ENCODE results near the gene HPCAL1.
A peak's percentile ranks its signal among the peaks of the same experiment; 100 is the strongest.
"Not testable (repeated sequence)": the region's sequence is repeated elsewhere in the genome, so short reads cannot be mapped to it uniquely, and the experiment has no call there.

Gene HPCAL1

DNA sequence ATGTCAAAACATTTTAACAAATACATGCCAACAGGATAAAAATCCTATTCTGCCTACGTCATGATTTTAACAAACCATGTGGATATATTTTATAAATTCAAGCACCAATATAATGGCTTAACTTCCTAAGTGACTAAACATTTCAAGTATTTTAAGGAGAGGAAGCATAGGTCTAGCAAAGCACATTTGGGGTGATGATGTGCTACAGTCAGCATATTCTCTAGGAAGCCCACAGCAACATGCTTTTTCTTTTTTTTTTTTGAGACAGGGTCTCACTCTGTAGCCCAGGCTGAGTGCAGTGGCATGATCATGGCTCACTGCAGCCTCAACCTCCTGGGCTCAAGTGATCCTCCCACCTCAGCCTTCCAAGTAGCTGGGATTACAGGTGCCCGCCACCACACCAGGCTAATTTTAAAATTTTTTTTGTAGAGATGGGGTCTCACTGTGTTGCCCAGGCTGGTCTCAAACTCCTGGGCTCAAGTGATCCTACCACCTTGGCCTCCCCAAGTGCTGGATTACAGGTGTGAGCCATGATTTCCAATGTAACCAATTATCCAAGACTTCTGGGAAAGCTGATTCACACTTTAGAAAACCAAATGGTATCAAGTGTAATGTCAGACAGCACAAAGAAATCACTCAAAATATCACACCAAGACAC, 139.9 kb downstream of the HPCAL1 start:
- not testable (repeated sequence) for DNase-seq (ENCODE audit: low spot score)

DNA sequence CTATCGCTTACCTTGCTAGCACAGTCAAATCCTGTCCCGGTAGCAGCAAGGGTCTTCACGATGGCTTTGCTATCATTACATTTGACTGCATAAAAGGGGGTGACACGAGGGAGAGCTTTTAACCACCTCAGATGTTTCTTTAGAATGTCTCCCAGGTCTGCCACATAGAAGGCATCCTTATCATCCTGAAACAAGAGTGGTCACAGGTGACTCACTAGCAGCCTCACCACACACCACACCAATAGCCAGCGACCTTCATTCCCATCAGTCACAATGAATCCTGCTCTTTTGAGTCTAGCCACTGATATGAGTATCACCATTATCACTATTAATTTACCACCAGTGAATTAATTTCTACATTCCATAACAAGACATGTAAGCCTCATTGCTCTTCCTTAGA, 141.8 kb downstream of the HPCAL1 start:
- no peak for DNase-seq (ENCODE audit: low spot score)

- no peak for DNase-seq (ENCODE audit: low spot score)
These were observed 143.9 kb downstream of the HPCAL1 start for GRCh38 chr2:10446631-10447030.

DNA sequence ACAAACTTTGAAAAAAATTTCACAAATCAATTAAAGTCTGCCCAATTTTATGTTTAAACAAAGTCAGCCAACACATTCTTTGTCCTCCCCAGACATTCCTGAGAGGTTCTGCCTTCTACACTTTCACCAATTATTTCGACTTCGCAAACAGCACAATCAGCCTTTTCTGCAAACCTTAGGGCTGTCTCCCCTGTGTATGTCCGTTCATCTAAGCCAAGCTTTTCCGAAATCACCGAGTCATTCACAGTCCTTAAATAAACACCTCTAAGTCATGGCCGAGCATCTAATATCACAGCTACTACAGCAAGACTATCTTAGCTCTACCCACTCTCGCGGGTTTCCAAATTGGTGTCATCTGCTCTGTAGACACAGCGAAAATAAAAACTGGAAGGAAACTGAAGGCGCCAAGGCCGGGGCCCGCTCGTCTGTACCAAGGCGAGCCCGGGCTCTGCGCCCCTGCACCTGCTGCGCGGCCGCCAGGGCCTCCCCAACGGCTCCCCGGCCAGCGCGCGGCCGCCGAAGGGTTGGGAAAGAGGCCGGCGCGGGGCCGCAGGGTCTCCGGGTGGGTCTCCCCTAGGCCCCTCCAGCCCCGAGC, 144.7 kb downstream of the HPCAL1 start:
- no peak for DNase-seq (ENCODE audit: low spot score)

DNA sequence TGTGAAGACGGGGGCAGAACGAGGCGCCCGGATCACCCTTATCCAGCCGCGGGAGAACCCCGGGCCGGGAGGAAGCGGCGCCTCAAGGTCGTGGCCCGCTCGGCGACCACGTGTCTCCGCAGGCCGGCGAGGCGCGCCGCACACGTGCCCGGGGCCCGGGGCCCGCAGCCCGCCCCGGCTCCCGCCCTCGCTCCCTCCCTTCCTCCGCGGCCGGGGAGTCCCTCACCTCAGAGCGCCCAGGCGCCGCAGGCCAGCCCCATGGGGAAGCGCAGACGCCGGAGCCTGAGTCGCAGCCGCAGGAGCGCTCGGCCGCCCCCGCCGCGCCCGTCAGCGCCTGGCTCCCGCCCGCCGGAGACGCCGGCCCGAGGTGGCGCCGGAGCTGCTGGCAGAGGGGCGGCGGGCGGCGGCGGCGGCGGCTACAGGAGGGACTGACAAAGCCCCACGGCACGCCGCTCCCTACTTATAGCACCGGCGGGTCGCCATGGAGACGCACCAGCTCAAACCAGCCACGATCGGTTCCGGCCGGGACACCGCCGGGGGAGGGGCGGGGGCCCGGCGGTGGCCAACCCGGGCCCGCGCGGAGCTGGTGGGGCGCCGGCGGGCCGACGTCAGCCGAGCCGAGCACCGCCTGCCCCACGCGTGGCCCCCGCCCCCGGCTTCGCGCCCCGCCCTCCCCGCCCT, 145.3 kb downstream of the HPCAL1 start, which contains the start of gene ODC1:
Gene ODC1, minus strand, starts transcription at position 433 of the 681 bp plus-strand sequence. CDS start 3,295 bp downstream, outside the sequence.
- DNase-seq (ENCODE audit: low spot score): peak; percentile 69

DNA sequence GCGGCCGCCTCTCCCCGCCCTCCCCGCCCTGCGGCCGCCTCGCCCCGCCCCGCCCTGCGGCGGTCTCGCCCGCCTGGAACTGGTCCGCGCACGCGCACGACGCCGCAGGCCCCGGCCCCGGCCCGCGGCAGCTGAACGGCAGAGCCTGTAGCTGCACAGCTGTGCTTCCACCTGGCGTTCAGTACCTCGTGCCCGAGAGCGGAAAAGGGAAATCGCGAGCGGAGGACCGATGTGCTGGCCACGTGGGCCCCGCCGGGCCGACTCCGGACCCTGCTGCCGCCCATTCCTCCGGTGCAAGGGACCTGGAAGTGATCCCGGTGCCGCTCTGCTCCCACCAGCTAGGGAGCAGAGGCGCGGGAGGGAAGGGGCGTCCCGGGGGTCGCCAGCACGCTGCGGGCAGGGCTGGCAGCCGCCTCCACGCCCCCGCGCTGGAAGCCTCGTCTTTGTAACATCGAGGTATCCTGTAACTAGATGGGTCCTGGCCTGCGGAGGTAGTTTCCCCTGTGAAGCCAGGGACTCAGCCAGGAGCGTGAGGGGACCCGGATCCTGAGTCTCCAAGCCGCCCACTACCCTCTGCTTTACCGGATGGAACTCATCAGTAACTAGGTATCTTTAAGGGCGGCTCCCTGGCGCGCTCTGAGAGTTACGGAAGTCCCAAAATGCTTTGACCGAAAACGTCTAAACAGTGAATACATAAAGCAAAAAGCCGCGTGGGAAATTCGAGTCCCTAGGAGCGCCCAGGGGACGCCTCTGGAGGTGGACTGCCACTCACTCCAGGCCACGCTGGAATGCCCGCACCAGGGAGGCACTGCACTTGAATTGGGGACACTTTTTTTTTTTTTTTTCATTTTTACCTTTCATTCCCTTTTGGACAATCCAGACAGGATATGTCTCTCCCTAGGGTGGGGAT, 146.1 kb downstream of the HPCAL1 start:
- DNase-seq (ENCODE audit: low spot score): peak; percentile 85

- DNase-seq (ENCODE audit: low spot score): no peak
These were observed 146.8 kb downstream of the HPCAL1 start for GRCh38 chr2:10449486-10449831.

DNA sequence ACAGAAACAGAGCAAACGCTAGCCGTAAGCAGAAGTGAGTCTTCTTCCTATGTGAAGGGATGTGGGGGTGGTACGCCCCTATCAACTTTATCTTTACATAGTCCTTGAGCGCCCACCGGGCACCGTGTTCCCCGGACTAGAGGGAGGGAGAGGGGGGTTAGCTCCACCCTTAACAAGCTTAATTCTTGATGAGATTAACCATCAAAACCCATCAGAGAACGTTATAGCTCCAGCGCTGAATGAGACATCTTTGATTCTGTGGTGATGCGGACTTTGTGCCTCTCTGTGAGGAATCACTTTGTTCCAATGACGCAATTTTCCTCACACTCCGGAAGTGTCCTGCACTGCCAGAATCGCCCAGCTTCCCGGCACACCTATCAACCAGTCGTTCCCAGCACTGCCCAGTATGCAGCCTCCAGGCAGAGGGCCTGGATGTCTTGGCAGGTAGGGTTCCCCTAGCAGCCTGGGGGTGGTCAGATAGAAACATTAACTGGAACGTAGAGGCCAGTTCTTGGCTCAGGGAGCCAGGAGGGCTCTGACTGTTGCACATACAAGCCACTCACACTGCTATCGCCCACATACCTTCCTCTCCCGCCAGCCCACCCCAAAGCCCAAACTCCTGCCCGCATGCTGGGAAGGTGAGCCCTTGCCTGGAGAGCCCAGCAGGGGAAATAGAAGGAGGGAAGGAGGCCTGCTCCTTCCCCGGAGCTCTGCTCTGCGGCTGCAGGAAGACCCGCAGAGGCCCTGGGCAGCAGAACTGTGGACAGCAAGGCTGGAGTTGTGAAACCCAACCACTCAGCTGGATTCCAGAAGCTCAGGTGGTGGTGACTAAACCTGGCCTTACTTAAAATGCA, 147.4 kb downstream of the HPCAL1 start:
- DNase-seq (ENCODE audit: low spot score): peak; percentile 80

DNA sequence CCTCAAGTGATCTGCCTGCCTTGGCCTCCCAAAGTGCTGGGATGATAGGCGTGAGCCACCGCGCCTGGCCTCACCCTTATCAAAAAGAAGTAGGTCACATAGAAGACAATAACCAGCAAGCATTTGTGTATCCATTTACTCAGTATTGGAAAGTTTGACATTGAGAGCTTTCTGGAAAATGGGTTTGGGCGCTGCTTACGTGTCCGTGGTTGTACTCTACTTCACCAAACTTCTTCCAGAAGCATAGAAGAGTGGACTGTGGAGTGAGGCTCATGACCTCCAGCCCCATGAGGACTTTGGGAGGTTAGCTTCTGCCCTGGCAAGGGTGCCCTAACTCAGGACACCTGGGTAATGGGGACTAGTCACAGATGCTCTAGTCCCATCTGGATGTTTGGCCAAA, 149.1 kb downstream of the HPCAL1 start:
- DNase-seq (ENCODE audit: low spot score): no peak

DNA sequence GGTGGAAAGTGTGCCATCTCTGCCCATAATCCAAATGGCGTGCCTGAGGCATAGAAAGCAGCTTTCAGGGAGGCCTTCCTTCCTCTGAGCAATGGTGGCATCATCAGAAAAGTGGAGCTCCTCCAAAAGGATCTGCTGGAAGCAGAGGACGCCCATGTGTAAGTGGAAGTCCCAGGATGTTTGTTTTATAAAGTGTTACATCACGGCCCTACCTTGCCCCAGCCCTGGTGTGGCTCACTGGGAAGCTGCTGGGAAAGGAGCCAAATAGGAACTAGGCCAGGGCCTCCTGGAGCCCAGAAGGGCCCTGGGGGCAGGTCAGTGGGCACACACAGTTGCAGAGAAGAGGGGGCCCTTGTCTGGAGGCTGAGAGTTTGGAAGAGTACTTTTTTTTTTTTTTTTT, 149.6 kb downstream of the HPCAL1 start:
- DNase-seq (ENCODE audit: low spot score): peak; percentile 77

DNA sequence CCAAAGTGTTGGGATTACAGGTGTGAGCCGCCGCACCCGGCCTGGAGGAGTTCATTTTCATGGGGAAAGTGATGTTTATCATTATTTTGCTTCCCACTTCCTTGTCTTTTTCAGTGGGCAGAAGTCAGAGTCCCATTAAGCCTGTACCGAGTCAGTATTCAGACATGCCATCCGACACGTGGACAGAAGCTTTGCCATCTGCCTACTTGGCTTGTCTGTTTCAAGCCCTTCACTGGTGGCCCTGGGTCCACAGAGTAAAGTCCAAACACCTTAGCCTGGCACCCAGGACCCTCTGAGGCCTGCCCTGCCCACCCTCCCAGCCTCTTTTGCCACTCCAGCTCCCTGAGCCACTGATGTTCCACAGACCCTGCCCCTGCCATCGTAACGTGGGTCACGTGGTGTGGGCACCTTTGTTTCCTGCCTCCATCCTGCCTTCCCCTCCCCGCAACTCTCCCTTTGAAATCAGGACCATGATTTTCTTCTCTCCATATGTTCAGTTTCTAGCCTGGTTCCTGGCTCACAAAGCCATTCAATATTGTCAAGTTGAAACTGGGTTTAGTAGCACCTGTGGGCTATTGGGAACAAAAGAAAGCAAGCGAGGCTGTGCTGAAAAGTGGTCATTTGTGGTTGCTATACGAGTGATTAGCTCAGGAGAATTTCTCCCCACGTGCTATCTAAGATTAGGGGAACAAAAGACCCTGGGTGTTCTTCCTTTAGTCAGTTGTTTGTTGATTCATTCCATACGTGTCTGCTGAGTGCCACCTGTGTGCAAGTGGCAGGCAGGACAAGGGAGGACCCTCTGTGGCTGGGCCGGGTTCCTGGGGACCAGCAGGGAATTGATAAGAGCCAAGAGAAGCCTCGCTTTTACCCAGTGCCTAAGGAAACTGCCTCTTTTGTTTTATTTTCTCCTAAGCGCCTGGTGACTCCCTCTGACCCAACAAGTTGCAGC, 150.5 kb downstream of the HPCAL1 start:
- DNase-seq (ENCODE audit: low spot score): no peak

DNA sequence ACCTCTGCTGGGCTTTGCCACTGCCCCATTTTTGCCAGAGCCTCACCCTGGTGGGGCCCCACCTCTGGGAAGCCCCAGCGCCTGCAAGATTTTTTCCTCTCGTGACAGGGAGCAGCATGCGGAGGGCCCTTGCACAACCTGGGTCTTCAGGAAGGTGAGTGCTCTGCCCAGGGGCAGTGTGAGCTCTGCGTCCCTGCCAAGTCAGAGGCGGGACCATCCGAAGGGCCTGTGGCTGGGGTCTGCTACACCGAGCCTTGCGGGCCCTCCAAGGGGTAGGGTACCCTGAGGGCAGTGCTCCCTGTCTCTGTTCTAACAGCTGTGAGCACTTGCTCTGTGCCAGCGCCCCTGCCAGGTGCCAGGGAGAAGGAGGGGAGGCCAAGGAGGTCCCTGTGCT, 151.2 kb downstream of the HPCAL1 start:
- no peak for DNase-seq (ENCODE audit: low spot score)

DNA sequence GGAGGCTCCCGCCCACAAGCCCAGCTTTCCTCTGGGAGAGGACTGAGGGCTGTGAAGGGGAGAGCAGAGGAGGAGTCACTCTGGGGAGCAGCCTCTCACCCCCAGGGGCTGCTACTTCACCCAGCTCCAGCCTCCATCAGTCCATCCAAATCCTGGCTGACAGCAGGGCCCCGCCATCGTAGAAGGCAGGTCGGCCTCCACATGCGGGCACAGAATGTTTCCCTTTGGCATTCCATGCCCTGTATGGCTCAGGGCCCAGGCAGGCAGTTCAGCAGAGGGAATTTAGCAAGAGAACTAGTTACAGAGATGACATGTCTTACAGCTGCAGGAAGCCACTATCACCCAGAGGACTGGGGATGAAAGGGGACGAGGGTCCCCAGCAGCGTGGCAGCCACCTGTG, 151.8 kb downstream of the HPCAL1 start:
- DNase-seq (ENCODE audit: low spot score): no peak

GRCh38 chr2:10457195-10457594, 154.5 kb downstream of the HPCAL1 start:
- not testable (repeated sequence) for DNase-seq (ENCODE audit: low spot score)

DNA sequence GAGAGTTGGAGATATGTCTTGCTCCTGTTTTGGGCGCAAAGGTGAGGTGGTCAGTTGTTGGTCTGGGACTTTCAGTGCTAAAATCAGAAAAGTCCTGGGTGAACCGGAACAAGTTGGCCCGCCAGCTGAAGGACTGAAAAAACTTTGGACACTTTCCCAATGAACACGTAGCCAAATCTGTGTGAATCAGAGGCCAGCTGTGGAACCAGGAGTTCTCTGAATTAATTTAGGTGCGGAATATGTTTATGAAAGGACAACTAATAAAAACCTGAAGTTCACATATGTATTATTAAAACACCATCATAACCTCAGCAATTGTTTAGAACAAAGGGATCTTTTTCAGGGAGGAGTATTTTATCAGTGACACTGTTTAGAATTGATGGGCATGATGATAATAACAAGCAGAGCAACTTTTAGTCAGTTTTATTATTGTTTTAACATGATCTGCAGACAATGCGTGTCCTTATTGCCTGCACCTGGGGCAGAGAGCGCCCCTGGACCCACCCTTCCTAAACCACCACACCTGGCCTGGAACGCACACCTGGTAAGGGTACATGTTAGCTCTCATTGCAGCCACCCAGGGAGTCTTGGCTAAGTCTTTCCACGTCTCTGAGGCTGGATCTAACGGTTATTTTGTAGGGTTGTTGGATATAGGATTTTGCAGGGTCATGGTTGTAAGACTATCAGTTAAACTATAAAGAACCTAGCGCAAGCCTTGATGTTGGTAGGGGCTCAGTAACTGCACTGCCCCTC, 155.3 kb downstream of the HPCAL1 start:
- DNase-seq (ENCODE audit: low spot score): no peak

DNA sequence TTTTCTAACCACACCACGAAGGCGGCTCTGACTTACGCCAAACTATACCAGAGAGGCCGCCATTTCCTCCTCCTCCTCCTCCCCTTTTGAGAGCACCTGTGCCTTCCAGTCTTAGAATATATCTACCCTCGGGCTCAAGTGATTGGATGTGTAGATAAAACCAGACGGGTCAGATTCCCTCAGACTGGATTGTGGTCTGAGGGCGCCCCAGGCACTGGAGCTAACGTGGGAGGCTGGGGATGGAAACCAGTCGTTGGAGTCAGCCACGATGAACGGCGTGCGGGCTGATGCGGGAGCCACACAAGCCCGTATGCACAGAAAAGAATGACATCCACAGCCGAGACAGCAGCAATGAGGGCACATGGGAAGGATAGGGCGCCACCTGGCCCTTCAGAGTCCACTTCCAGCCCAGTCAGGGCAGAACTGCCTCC, 157.7 kb downstream of the HPCAL1 start:
- DNase-seq (ENCODE audit: low spot score): no peak

DNA sequence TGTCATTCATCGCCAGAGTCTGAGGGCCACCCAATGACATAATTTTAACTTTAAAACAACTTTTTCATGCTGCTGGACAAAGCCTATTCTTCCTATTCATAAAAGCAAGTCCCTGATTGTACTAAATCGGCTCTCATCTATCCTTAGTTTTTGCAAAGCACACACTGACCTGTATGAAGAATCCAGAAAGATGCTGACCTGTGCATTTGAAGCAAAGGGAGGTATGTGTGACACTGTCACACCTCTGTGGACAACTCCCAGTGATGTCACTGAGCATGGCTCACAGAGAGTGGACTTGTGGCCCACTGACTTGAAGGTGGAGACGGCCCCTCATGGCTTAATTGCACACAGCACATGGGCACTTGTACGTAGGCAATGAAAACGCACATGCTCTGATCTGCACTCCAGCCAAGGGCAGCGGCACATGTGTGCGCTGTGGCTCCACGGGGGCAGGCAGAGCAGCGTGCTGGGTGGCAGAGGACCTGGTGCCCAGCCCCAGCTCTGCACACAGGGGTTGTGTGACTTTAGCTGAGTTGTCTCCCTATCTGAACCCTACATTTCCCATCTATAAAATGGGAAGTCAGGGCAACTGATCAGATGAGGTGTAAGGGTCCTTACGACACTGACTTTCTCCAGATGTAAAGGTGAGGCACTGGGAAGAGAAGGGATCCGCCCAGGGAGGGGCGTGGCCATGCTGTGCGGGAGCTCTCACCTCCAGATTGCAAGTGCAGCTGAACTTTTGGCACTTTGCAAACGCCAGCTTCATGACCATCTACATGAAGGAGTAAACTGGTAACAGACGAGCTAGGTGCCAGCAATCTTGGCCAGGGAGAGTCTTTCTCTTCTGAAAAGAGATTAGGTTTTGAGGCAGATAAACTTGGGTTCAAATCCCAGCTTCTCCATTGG, 159.7 kb downstream of the HPCAL1 start:
- no peak for DNase-seq (ENCODE audit: low spot score)

DNA sequence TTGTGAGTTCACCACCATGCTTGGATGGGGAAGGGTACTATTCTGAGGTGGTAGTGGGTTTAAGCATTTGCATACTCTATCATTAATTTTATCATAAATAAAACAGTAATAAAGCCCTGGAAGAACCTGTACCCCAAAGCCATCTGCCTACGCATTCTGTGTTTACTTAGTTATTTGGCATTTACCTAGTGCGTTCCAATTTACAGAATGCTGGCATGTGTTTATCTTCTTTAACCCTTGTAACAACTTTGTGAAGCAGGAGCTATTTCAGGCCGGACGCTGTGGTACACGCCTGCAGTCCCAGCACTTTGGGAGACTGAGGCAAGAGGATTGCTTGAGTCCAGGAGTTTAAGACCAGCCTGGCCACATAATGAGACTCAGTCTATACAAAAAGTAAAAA, 163.2 kb downstream of the HPCAL1 start:
- DNase-seq (ENCODE audit: low spot score): no peak
